HL-60 (cell line): ENCODE measurements around the gene PTPRG.

ENCODE experiments used
- DNase-seq, 2 experiments: peaks; one replicate each; pipeline ENCODE4 v3.0.0-alpha.2; 2010 to 2020; ENCODE audit warnings: low read depth in 1 of 2, low spot score in 1 of 2
- H3K27ac ChIP-seq: fragments of 250-450 bp; sonication (Bioruptor Pico); replicated peaks from 2 replicates; pipeline ENCODE4 v1.5.1; 2020; ENCODE audit warnings: mild to moderate bottlenecking, moderate library complexity
- H3K27me3 ChIP-seq: fragments of 250-450 bp; sonication (Bioruptor Pico); 2 replicates; pipeline ENCODE4 v1.5.1; 2021; ENCODE audit warnings: mild to moderate bottlenecking, moderate library complexity; ENCODE audit not compliant: insufficient read depth, poor library complexity, severe bottlenecking
- H3K4me3 ChIP-seq: replicated peaks from 2 replicates; pipeline ENCODE4 v1.5.1; 2011; ENCODE audit warnings: mild to moderate bottlenecking, control low read depth, low read length; ENCODE audit not compliant: insufficient read depth
- CTCF ChIP-seq: IDR thresholded peaks from one replicate; pipeline ENCODE4 v1.5.1; 2011; ENCODE audit warnings: low read length, control low read depth, inconsistent platforms; ENCODE audit not compliant: insufficient read depth
- GABPA ChIP-seq: IDR thresholded peaks from 2 replicates; pipeline ENCODE4 v1.6.1; 2012; ENCODE audit warnings: low read depth
- POLR2AphosphoS5 ChIP-seq: IDR thresholded peaks from 2 replicates; pipeline ENCODE4 v1.6.1; 2012; ENCODE audit warnings: low read depth
- REST ChIP-seq: IDR thresholded peaks from 2 replicates; pipeline ENCODE4 v1.6.1; 2012; ENCODE audit warnings: low read depth; ENCODE audit not compliant: insufficient replicate concordance
- SPI1 ChIP-seq: IDR thresholded peaks from 2 replicates; pipeline ENCODE4 v1.6.1; 2012; ENCODE audit warnings: low read depth, mild to moderate bottlenecking, borderline replicate concordance

Gene PTPRG

GRCh38 chr3:62207197-62207596, 645.8 kb downstream of the PTPRG start:
- Histone ChIP-seq H3K27me3 (no peaks in the 10 kb centered on the region), H3K27ac (no peak overlapping the region), H3K4me3 (no peak overlapping the region)
- TF ChIP-seq CTCF (no peak), POLR2AphosphoS5 (no peak), SPI1 (no peak), REST (no peak), GABPA (no peak)
- no peak for DNase-seq

GRCh38 chr3:62208385-62208784, 647.0 kb downstream of the PTPRG start:
- Histone ChIP-seq H3K27ac (no peak overlapping the region), H3K4me3 (no peak overlapping the region), H3K27me3 (no peaks in the 10 kb centered on the region)
- TF ChIP-seq GABPA, result no peak
- TF ChIP-seq CTCF, result no peak
- TF ChIP-seq POLR2AphosphoS5, result no peak
- TF ChIP-seq REST, result no peak
- TF ChIP-seq SPI1, result no peak
- DNase-seq, result no peak

GRCh38 chr3:62209101-62209500, 647.7 kb downstream of the PTPRG start:
- H3K27me3 ChIP-seq, result no peaks in the 10 kb centered on the region
- TF ChIP-seq CTCF (no peak), GABPA (no peak), POLR2AphosphoS5 (no peak), REST (no peak), SPI1 (no peak)
- no peak overlapping the region for H3K4me3 ChIP-seq
- no peak overlapping the region for H3K27ac ChIP-seq
- DNase-seq, result no peak
